Measurements from ENCODE around the gene ZSCAN10.
A peak's percentile ranks its signal among the peaks of the same experiment; 100 is the strongest.

The ZSCAN10 gene

DNA sequence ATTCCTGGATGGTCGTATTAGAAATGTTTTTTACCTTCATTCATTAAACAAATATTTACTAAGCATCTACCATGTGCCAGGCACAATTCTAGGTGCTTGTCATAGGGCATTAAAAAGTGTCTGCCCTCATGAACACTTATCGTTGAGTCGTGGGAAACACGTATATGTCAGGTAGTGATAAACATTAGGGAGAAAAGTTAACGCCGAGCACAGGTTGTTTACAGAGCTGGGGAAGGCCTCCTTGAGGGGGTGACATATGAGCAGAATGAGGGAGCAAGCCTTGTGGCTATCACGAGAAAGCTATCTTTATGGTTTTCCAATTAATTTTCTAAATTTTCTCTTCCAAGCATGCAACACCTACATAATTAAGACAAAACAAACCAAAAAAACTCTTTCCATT, 34.8 kb upstream of the ZSCAN10 start:
- DNase-seq: no peak

DNA sequence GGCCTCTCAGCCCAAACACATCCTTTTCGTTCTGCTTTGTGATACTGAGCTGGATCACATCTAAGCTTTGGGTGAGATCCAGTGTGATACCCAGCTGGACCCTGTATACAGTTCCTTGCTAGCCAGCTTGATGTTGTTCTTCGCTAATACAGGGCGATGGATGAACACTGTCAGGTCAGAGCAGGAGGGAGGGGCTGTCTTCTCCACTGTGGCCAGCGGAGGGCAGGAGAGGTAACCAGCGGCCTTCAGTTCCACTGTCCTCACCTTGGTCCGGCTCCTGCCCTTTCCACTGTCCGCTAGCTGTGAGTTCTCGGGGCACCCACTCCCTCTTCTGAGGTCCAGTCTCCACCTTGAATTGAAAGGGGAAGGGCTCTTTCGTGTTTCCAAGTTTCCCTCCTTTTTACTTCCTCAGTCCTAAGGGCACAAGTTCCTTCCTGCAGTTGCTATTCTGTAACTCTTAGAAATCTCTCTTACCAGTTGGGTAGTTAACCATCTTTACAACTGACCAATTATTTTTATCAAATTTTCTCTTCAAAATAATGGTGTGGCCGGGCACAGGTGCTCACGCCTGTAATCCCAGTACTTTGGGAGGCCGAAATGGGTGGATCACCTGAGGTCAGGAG, 32.8 kb upstream of the ZSCAN10 start:
- DNase-seq: peak; percentile 69

DNA sequence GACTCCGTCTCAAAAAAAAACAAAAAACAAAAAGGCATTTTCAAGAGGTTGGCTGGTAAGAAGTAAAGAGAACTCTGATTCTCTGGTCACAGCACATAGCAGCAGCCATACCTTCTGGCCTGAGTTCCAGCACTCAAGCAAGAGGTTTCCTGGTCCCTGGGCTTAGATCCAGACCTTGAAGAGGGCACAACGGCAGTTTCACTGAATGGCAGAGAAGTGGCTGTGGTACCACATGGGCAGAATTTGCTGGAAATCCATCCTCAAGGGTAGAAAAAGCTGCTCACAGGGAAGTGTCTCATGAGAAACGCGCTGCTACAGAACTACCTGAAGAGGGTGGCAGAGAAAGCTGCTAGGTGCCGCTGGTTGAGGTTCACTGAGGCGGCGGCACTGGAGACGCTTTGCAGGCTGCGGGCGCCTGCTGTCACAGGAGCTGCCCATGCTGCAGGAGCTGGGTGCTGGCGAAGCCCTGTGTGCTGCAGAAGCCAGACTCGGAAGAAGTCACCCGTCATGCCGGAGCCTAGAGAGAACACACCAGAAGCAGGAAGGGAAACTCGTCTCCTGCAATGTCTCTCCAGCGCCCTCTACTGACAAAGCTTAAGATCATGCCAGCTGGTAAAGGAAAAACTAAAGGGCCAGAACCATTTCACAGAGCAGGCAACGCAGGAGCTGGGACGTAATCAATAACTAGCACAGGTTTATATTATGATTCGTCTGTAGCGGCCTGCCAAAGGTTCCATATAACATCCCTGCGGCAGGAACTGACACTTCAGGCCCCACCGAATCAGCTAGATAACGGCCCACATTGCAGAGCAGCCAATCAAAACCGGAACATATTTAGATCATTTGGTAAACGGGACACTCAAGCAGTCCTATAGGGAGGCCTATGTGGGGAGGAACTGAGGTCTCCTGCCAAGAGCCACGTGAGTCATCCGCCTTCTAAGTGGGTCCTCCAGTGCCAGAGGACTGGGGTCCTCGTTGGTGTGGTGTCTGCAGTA, 30.3 kb upstream of the ZSCAN10 start:
- DNase-seq: peak; percentile 79

DNA sequence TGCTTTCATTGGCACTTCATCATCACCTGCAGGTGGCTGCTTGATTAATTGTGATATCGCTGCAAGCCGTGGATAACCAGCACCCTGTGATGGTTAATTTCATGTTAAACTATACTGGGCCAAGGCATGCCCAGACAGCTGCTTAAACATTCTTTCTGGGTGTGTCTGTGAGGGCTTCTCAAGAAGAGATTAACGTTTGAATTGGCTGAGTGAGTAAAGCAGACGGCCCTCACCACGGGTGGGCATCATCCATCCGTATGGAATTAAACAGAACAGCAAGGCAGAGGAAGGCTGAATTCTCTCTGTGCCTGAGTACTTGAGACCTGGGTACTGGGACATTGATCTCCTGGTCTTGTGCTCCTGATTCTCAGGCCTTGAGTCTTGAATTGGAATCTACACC, 28.7 kb upstream of the ZSCAN10 start:
- DNase-seq: no peak

DNA sequence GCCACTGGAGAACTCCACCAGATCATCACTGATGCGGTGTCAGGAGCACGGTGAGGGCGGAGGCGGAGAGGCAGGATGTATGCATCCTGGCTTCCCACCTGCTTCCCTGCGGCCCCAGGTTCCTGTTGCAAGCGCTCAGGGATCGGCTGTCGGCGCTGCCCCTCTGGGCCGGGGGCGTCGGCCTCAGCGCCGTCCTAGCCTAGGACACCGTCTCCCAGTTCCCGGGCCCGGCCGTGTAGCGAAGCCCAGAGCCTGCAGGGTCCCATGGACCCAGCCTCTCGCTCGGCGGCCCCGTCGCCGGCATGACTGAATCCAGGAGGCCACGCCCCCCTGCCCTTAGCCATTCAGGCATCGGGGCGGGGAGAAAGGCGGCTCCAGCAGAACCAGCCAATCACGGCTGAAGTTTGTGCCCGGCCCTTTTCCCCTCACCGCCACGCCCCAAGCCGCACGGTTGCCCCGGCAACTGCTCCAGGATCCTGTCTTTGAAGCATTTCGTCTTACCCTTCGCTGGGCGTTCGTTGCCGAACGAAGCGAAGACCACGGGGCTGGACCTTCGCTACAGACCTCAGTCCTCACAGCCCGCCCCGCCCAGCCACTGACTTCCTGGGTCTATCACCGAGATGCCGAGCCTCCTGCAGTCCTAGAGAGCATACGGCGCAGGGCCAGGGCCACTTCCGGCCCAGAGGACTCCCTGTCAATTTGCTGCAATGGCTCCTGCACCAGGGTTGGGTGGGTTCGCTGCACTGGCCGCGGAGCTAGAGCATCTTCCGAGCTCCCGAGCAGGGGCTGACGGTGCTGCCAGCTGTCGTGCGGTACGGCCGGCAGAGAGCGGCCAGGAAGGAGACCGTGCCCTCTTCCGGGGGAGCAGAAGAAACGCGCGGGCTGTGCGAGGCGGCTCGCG, 25.1 kb upstream of the ZSCAN10 start:
- DNase-seq: peak; percentile 98

DNA sequence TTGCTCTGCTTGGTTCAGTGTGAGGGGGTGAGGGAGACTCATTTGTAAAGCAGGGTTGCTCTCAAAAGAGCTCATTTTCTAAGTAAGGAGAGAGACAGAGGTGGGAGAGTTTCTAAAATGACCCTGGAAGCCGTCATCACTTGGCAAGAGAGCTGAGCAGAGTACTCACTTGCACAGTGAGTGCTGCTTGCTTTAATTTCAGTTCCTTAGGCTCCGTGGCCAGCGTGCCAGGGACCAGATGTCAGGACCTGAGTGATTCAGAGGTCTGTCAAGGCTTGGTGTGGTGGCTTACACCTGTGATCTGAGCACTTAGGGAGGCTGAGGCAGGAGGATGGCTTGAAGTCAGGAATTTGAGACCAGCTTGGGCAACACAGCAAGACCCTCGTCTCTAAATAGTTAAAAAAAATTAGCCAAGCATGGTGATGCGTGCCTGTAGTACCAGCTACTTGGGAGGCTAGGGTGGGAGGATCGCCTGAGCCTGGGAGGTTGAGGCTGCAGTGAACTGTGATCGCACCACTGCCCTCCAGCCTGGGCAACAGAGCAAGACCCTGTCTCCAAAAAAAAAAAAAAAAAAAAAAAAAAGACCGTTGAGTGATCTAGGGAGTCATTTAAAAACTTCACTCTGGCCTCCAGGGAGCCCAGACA, 24.0 kb upstream of the ZSCAN10 start:
- no peak for DNase-seq

DNA sequence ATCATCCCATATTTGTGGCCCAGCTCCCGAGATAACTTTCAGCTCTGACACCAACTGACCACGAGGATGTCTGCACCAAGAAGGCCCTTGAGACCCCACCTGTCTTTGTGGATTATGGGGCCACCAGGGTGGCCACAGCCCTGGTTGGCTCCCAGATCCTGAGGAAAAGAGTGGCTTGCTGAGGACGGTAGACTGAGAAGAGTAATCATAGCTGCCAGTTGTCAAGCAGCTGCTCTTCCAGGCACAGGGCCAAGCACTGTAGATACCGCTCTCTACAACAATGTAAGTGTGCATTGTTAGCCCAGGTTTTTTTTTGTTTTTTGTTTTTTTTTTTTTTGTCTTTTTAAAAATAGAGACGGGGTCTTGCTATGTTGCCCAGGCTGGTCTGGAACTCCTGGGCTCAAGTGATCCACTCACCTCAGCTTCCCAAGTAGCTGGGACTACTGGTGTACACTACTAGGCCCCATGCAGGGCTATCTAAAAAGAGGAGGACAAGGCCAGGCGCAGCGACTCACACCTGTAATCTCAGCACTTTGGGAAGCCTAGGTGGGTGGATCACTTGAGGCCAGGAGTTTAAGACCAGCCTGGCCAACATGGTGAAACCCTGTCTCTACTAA, 22.9 kb upstream of the ZSCAN10 start:
- no peak for DNase-seq

DNA sequence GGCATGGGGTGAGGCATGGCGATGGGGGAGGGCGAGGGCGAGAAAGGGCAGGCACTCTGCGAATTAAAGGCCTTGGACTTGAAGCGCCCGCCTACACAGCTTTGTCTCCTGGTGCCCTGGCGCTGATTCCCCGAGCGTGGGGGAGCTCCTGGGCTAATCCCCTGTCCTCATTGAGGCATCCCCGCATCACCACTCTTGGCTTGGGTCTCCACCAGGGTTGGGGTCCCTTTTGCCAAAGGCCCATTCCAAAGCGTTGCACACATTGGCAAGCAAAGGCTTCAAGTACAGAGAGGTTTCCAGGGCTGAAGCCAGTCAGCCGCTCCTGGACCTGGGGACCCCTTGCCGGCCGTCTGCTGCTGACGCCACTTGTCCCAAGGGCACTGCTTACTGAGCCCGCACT, 21.3 kb upstream of the ZSCAN10 start:
- DNase-seq: no peak

DNA sequence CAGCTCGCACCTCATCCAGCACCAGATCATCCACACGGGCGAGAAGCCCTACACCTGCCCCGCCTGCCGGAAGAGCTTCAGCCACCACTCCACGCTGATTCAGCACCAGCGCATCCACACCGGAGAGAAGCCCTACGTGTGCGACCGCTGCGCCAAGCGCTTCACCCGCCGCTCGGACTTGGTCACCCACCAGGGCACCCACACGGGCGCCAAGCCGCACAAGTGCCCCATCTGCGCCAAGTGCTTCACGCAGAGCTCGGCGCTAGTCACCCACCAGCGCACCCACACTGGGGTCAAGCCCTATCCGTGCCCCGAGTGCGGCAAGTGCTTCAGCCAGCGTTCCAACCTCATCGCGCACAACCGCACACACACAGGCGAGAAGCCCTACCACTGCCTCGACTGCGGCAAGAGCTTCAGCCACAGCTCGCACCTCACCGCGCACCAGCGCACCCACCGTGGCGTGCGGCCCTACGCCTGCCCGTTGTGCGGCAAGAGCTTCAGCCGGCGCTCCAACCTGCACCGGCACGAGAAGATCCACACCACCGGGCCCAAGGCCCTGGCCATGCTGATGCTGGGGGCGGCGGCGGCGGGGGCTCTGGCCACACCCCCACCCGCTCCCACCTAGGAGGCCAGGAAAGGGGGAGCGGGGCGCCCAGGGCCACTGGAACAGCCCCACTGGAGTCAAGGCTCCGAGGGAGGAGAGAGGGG, 20.8 kb upstream of the ZSCAN10 start:
- DNase-seq: no peak

DNA sequence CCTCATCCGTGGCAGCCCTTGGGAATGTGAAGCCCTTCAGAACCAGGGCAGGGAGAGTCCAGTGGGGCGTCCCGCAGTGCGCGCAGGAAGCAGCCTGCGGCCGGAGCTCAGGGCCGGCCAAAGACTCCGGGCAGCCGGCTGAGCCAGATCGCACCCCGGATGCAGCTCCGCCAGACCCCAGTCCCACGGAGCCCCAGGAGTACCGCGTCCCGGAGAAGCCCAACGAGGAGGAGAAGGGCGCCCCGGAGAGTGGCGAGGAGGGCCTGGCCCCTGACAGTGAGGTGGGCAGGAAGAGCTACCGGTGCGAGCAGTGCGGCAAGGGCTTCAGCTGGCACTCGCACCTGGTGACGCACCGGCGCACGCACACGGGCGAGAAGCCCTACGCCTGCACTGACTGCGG, 20.2 kb upstream of the ZSCAN10 start:
- DNase-seq: no peak

DNA sequence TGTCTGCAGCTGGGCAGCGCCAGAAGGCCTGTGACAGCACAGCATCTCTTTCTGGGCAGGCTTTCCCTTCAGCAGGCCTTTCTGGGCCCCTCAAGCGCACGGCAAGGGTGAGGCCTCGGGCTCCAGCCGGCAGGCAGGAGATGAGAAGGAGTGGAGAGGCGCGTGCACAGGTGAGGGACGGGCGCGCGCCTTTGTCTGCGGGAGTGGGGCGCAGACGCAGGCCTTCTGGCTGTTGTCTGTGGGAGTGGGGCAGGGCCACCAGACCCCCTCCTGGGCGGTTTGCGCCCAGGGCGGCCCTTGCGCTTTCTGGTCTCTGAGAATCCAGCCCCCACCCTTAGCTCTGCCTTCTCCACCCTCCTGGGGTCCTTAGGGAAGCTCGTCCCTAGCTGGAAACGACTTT, 19.8 kb upstream of the ZSCAN10 start:
- no peak for DNase-seq

DNA sequence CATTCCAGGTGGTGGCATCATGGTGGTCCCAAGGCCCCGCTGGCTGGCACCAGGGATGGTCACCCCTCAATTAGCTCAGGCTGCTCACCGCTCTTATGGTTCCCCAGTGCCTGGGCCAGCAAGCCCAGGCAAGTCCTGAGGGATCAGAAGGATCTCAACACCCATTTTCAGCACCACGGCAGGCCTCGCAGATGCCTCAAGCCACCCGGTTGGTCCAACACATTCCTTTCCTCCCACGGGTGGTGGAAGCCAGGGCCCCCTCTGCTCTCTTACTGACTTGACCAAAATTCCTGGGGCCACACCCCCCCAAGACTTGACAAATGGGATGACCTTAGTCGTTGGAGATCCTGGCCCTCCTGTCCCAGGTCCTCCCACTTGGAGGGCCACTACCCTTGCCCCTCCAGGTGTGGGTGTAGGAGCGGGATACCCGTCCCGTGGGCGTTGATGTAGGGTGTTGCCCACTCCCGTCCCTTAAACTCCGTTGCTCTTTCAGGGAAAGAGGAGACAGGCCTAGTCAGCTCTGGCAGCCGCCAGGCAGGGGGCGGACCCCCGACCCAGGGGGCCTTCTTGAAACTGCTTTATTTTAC, 19.2 kb upstream of the ZSCAN10 start:
- no peak for DNase-seq

DNA sequence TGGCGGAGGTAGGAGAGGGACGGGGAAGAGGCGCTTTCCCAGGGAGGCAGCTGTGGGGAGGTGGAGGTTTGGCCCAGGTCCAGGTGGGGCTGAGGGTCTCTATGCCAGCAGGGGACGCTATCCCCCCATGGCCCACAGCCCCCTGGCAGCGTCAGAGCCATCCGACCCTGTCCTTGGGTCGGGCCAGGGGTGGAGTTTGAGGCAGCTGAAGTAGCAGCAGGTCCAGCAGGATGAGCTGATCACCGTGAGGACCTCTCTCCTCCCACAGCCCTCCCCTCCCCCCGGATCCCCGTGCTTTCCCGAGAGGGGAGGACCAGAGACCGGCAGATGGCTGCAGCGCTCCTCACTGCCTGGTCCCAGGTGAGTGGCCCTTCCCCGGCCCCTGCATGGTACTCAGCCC, 16.5 kb upstream of the ZSCAN10 start:
- DNase-seq: no peak

DNA sequence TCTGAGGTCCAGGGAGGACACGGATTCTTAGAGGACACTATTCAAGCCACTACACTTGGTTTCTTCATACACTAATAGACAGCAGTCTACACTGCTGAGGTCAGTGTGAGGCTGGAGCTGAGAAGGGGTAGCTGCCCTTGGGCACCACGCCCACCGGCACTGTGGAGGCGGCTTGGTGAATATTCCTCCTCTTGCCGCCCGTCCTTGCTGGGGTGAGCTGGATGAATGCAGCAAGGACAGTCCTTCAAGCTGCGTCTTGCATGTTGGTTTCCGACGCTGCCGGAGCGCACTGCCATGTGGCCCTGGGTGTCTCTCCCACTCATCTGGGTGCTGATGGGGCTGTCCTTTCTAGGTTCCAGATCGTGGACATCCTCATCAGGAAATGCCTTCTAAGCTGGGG, 15.9 kb upstream of the ZSCAN10 start:
- no peak for DNase-seq

DNA sequence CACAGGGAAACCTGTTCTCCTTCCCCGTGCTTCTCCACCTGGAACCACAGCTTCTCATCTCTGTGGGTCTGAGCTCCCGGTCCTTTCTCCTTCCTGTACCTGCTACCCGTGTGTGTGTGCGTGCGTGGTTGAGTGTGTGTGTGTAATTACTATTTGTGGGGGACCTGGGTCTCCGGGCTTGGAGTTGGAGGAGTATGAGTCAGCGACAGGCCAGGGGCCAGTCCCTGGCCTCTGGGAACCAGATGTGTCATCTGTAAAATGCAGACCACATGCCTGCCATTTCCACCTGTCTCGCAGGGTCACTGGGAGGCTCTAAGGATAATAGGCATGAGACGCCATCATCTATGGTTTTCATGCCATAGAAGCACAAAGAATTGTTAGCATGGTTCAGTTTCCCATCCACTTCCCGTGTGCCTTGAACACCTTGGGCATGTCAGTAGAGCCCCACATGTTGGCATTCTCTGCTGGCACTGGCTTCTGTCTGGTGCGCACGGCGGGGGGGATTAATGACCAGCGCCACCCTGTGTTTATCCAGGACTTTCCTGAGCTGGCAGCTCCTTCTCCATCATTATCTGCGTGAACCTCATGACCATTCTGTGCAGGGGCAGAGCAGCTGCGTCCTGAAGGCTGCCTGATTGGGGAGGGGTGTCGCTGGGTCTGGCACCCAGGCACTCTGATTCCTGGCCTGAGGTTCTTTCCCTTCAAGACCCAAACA, 14.8 kb upstream of the ZSCAN10 start:
- DNase-seq: no peak

DNA sequence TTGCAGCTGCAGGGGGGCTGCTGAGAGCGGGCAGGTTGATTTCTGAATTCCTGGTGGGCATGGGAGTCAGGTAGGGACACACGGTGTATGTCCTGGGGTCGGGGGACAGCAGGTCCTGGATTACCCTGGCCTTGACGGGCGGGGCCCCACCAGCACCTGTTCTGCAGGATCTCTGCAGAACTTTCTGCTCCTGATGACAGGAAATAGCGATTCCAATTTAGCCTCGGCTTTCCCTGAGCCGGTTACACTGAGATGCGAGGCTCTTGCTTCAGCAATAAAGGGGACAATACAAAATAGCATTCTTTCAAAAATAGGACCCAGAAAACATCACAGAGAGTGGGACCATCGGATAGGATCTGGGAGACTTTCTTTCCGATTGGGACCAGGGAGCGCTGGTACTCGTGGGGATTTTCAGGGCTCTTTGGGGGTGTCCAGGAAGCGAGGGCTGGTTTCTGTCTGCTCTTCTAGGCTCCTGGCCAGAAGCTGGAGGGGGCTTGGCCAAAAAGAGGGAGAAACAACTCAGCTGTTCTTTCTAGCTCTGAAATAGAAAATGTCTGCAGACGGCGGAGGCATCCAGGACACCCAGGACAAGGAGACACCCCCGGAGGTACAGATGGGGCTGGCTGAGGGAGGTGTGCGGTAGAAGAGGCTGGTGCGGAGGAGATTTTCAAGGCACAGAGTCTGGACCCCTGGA, 13.9 kb upstream of the ZSCAN10 start:
- no peak for DNase-seq

DNA sequence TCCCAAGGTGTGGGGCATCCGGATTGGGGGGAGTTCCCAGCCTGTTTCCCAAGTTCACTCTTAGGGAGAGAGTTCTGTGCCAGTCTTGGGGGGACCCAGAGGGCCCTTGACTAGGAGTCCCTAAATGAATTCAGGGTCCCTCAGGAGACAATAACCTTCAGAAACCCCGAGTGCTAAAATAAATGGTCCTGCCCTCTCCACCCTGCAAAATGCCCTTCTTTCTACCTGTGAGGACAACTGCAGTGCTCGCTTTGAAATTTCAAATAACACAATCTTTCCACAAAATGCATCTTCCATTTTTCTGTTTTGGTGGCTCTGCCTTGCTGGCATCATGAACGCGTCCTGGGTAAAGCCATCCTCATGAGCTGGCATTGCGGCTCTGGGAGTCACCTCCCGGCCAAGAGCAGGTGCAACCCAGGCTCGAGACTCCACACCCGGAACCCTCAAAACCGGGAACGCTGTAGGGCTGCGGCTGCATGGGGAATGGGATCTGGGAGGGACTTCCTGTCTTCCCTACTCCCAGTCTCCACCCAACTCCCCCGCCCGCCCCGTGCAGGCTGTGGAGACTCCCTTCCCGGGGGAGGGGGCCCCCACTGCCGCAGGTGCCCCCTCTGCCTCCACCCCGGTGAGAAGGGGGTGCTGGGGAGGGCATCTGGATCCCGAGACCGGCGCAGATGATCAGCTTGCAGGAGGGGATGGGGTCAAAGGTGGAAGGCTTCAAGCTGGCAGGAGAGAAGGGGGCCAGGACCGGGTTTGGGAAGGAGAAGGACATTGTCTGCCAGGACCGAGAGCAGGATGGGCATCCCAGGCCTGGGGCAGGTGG, 13.2 kb upstream of the ZSCAN10 start, which contains the start of gene ZNF205:
TSS of gene ZNF205 (plus strand) at position 529 of the 823 bp plus-strand sequence. CDS start 845 bp downstream, outside the sequence.
- no peak for DNase-seq

DNA sequence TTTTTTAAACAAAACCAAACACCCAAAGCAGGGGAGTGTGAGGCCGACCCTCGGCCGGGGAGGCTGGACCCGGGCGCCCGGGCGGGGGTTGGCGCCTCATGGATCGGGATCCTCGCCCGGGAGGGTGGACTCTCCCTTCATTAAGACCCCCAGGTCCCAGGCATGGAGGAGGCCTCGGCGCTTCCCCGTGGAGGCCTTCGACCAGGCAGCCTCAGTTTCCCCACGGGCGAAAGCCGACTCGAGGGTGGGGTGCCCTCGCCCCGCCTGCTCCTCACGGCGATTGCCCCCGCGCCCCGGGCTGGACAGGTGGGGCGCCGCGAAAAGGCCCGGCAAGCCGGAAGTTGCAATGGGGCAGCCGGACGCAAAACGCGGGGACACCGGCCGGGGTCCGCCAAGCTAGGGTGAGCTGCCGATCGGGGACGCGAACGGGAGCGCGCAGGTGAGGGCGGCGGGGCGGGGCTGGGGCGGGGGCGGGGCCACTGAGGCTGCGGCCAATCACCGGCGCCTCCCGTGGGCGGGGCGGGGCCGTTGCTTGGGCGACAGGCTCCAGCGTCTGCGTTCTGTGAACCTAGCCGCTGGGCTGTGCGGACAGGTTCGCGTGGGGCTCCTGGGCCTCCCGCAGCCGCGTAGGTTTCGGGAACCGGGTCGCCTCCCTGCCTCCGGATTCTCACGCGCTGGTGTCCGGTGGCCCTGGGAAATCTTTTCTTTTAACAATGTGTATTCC, 7.3 kb upstream of the ZSCAN10 start:
- peak; percentile 94 for DNase-seq
